Measurements from ENCODE around the gene TEX52. TPM values are rescaled to one million over a fixed set of nuclear protein-coding genes. Genes with fewer than 3 reads are reported as not detected.

The TEX52 gene
- total and polyA plus RNA-seq, 4 donors: not detected

- H3K4me3 ChIP-seq: no peak overlapping the region
- H3K36me3 ChIP-seq (ENCODE audit: control insufficient read depth in 4 of 4, insufficient read depth in 4 of 4, low read length in 4 of 4): peaks cover 0 to 16% (median 6%) of the 10 kb centered on the region in 4 donors
- H3K9me3 ChIP-seq (ENCODE audit: control insufficient read depth in 4 of 4, insufficient read depth in 3 of 4, low read length in 3 of 4): no peaks in the 10 kb centered on the region
- H3K27ac ChIP-seq (ENCODE audit: low read depth in 1 of 2, low read length in 1 of 2): no peak overlapping the region
- no peak for ATAC-seq (ENCODE audit: insufficient read depth, low FRiP score)
- H3K27me3 ChIP-seq (ENCODE audit: control insufficient read depth in 3 of 3, insufficient read depth in 3 of 3, low read length in 2 of 3): no peaks in the 10 kb centered on the region
- H3K4me1 ChIP-seq (ENCODE audit: control insufficient read depth in 5 of 5, insufficient read depth in 5 of 5, low read length in 5 of 5): no peaks in the 10 kb centered on the region
- no peak for TF ChIP-seq CTCF (IDR thresholded peaks at IDR 0.05; ENCODE audit: control extremely low read depth, extremely low read depth)
- WGBS, 2 donors: 81 to 86% methylated on average over 12 of the region's 12 CpGs
- no peak overlapping the region for H3K9ac ChIP-seq (ENCODE audit: insufficient read depth in 1 of 2, low read length in 2 of 2)
- peak in 1 of 3 donors; percentile 15 for DNase-seq
Measured at GRCh38 chr12:2858944-2859421, 2.1 kb upstream of the TEX52 start.

GRCh38 chr12:2858334-2858733 is 1.5 kb upstream of the TEX52 start:
- no peaks in the 10 kb centered on the region for H3K9me3 ChIP-seq (ENCODE audit: control insufficient read depth in 4 of 4, insufficient read depth in 3 of 4, low read length in 3 of 4)
- WGBS, 2 donors: 92 to 93% methylated on average over 2 of the region's 2 CpGs
- H3K4me1 ChIP-seq (ENCODE audit: control insufficient read depth in 5 of 5, insufficient read depth in 5 of 5, low read length in 5 of 5): no peaks in the 10 kb centered on the region
- ATAC-seq (ENCODE audit: insufficient read depth, low FRiP score) (no peak), DNase-seq (no peak)
- peak overlapping the region in 1 of 2 donors; percentile 10 for H3K27ac ChIP-seq (ENCODE audit: low read depth in 1 of 2, low read length in 1 of 2)
- no peak for TF ChIP-seq CTCF (IDR thresholded peaks at IDR 0.05; ENCODE audit: control extremely low read depth, extremely low read depth)
- peaks cover 0 to 15% (median 6%) of the 10 kb centered on the region in 4 donors for H3K36me3 ChIP-seq (ENCODE audit: control insufficient read depth in 4 of 4, insufficient read depth in 4 of 4, low read length in 4 of 4)
- H3K27me3 ChIP-seq (ENCODE audit: control insufficient read depth in 3 of 3, insufficient read depth in 3 of 3, low read length in 2 of 3): no peaks in the 10 kb centered on the region
- H3K9ac ChIP-seq (ENCODE audit: insufficient read depth in 1 of 2, low read length in 2 of 2): no peak overlapping the region
- H3K4me3 ChIP-seq: no peak overlapping the region

DNA sequence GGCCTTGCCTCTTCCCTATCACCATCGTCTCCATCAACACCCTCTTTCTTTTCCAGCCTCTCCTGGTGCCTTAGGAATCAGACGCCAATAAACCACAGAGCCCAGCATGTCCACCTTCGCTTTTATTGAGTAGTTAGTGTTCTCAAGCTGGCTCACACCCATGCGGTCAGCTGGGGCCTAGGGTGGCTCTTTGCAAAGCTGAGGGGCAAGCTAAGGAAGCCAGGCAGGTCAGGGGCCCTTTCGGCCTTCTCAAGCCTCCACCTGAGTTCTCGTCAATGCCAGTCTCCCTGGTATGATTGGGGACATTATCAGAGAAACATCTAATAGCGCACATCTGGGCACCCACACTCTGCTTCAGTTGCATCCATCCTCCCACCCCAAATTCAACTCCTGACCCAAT is 737 bp upstream of the TEX52 start:
- DNase-seq (no peak), ATAC-seq (ENCODE audit: insufficient read depth, low FRiP score) (no peak)
- H3K27me3 ChIP-seq (ENCODE audit: control insufficient read depth in 3 of 3, insufficient read depth in 3 of 3, low read length in 2 of 3): no peaks in the 10 kb centered on the region
- H3K4me3 ChIP-seq: no peak overlapping the region
- H3K9ac ChIP-seq (ENCODE audit: insufficient read depth in 1 of 2, low read length in 2 of 2): no peak overlapping the region
- no peak overlapping the region for H3K27ac ChIP-seq (ENCODE audit: low read depth in 1 of 2, low read length in 1 of 2)
- TF ChIP-seq CTCF (IDR thresholded peaks at IDR 0.05; ENCODE audit: control extremely low read depth, extremely low read depth): no peak
- 95 to 96% methylated on average over 7 of the region's 7 CpGs for WGBS, 2 donors
- H3K36me3 ChIP-seq (ENCODE audit: control insufficient read depth in 4 of 4, insufficient read depth in 4 of 4, low read length in 4 of 4): peaks cover 0 to 9% (median 4%) of the 10 kb centered on the region in 4 donors
- H3K9me3 ChIP-seq (ENCODE audit: control insufficient read depth in 4 of 4, insufficient read depth in 3 of 4, low read length in 3 of 4): no peaks in the 10 kb centered on the region
- no peaks in the 10 kb centered on the region for H3K4me1 ChIP-seq (ENCODE audit: control insufficient read depth in 5 of 5, insufficient read depth in 5 of 5, low read length in 5 of 5)

- Histone ChIP-seq H3K27me3 (ENCODE audit: control insufficient read depth in 3 of 3, insufficient read depth in 3 of 3, low read length in 2 of 3) (no peaks in the 10 kb centered on the region), H3K9ac (ENCODE audit: insufficient read depth in 1 of 2, low read length in 2 of 2) (no peak overlapping the region), H3K4me1 (ENCODE audit: control insufficient read depth in 5 of 5, insufficient read depth in 5 of 5, low read length in 5 of 5) (no peaks in the 10 kb centered on the region), H3K4me3 (no peak overlapping the region), H3K36me3 (ENCODE audit: control insufficient read depth in 4 of 4, insufficient read depth in 4 of 4, low read length in 4 of 4) (peaks cover 0 to 9% (median 5%) of the 10 kb centered on the region in 4 donors), H3K9me3 (ENCODE audit: control insufficient read depth in 4 of 4, insufficient read depth in 3 of 4, low read length in 3 of 4) (no peaks in the 10 kb centered on the region), H3K27ac (ENCODE audit: low read depth in 1 of 2, low read length in 1 of 2) (no peak overlapping the region)
- no peak for TF ChIP-seq CTCF (IDR thresholded peaks at IDR 0.05; ENCODE audit: control extremely low read depth, extremely low read depth)
- no peak for ATAC-seq (ENCODE audit: insufficient read depth, low FRiP score)
- 93 to 94% methylated on average over 3 of the region's 3 CpGs for WGBS, 2 donors
- no peak for DNase-seq
Measured at GRCh38 chr12:2856051-2856450, 788 bp downstream of the TEX52 start.

Measured in lung (tissue), 12 donors.